Measurements from ENCODE around the gene PAQR8. TPM values are rescaled to one million over a fixed set of nuclear protein-coding genes. Genes with fewer than 3 reads are reported as not detected.

PAQR8 gene
- total RNA-seq, 1 donor from 2014 or later: 9.2 TPM

DNA sequence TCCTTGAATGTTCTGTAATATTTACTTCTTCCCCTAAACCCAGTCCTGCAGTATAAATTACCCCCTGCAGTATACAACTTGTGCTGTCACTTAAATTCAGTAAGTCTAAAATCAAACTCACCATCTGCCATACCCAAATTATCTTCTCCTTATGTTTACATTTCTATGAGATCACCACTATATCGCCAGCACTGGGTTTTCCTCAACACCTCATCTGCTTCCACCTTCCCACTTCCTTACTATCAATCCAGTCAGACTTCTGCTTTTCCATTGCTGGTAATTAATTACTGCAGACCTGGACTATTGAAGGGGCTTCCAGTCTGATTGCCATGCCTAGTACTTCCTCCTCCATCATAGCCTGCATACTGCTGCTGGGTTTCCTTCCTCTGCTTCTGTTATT is 73.4 kb downstream of the PAQR8 start:
- intact Hi-C loops (cut with micrococcal nuclease): no loop called here

DNA sequence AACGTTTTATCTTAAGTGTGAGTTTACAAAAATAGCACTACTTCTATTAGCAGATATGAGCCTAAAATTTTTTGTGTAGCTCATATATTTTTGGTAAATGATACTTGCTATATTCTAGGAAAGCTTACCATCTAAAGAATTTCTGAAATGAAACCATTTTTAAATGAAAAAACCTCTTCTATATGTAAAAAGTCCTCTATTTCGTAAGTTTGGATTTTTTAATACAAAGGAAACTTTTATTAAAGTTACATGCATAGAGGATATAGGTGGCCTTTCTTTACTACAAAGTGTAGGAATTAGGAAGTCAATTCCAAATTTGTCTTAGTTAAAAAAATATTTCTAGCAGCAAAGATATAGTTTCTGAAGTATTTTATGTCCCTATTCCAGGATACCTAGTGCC is 77.0 kb downstream of the PAQR8 start:
- intact Hi-C loops (cut with micrococcal nuclease): no loop called here

DNA sequence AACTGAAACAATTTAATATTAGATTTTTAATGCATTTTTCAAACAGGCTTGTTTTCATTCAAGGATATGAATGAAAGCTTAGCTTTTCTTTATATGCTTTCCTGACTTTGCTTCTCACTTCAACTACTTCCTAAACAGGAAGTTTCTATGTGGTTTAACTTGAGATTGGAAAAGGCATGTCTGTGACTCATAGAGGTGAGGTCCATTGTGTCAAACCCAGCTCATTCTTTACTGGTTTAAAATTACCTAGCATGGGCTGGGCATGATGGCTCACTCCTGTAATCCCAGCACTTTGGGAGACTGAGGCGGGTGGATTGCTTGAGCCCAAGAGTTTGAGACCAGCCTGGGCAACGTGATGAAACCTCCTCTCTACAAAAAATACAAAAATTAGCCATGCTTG is 92.6 kb downstream of the PAQR8 start:
- intact Hi-C loops (cut with micrococcal nuclease): no loop called here

DNA sequence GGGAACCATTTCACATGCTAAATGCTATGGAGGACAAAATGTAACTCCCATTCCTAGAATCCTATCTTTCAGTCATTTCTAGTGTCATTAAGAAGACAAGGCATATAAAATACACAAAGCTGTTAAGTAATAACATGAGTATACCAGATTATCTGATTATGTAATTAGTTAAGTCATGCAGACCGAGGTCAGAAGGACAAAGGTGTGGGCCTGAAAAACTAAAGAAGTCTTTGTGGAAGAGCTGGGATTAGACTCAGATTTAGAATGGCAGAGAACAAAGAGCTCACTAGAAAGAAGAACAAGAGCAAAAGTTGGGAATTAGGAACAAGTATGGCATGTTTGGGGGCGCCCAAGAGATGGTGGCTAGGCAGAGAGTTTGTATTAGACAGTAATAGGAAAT is 95.1 kb downstream of the PAQR8 start:
- intact Hi-C loops (cut with micrococcal nuclease): no loop called here

Other genes starting within 250 kb of the PAQR8 start
- gene IL17A, start 175.8 kb upstream of the PAQR8 start, total RNA-seq: not detected in 2 replicates
- 0.42 and 1.5 TPM in 2 replicates for gene IL17F, start 117.7 kb upstream of the PAQR8 start, total RNA-seq
- 136 and 142 TPM in 2 replicates for gene MCM3, start 77.4 kb upstream of the PAQR8 start, total RNA-seq
- gene EFHC1, start 58.2 kb downstream of the PAQR8 start, total RNA-seq: 1.6 and 2.3 TPM in 2 replicates
- 13.2 and 13.7 TPM in 2 replicates for gene TRAM2, start 214.9 kb downstream of the PAQR8 start, total RNA-seq

Measured in T-helper 1 cell treated with Interleukin-12 subunit alpha and Interleukin-12 subunit beta and Interleukin-4 antibody, amounts not matched to agents 30 ng/mL and 1 ng/mL, for 36 hours (primary cell).